ENCODE measurements around the gene FGF3. TPM values are rescaled to one million over a fixed set of nuclear protein-coding genes. Genes with fewer than 3 reads are reported as not detected.

FGF3 gene
- total and polyA plus RNA-seq, 10 donors = not detected

- no peak for DNase-seq
- no peaks in the 10 kb centered on the region for H3K36me3 ChIP-seq
- no peak overlapping the region for H3K4me3 ChIP-seq
- 77 to 86% (median 83%) methylated on average over 25 of the region's 25 CpGs for WGBS, 5 donors
- H3K27ac ChIP-seq = no peak overlapping the region
- no peaks in the 10 kb centered on the region for H3K9me3 ChIP-seq
- H3K27me3 ChIP-seq (replicated peaks in 1 of 7) = peaks cover 0 to 44% (median 0%) of the 10 kb centered on the region in 7 donors
- intact Hi-C loops (cut with DNase I; ENCODE audit: low total_unique reads) = no loop called here
- H3K4me1 ChIP-seq = no peaks in the 10 kb centered on the region
- TF ChIP-seq POLR2A (IDR thresholded peaks at IDR 0.05) (no peak), CTCF (IDR thresholded peaks at IDR 0.05 in 8 of 11, conservative IDR thresholded peaks at IDR 0.05 in 3 of 11) (no peak), POLR2AphosphoS5 (IDR thresholded peaks at IDR 0.05) (no peak)
Observed at GRCh38 chr11:69791276-69792180, 27.7 kb downstream of the FGF3 start.

- peaks cover 0 to 46% (median 0%) of the 10 kb centered on the region in 7 donors for H3K27me3 ChIP-seq (replicated peaks in 1 of 7)
Observed at GRCh38 chr11:69788956-69789355, 30.3 kb downstream of the FGF3 start.

GRCh38 chr11:69787906-69788305 lies 31.3 kb downstream of the FGF3 start:
- WGBS, 5 donors = 76 to 89% (median 82%) methylated on average over 4 to 10 of the region's 10 CpGs
- intact Hi-C loops (cut with DNase I; ENCODE audit: low total_unique reads) = no loop called here
- no peak for DNase-seq
- TF ChIP-seq CTCF (IDR thresholded peaks at IDR 0.05 in 8 of 11, conservative IDR thresholded peaks at IDR 0.05 in 3 of 11) (no peak), POLR2A (IDR thresholded peaks at IDR 0.05) (no peak), POLR2AphosphoS5 (IDR thresholded peaks at IDR 0.05) (no peak)
- no peaks in the 10 kb centered on the region for H3K4me1 ChIP-seq
- peaks cover 0 to 46% (median 0%) of the 10 kb centered on the region in 7 donors for H3K27me3 ChIP-seq (replicated peaks in 1 of 7)
- H3K27ac ChIP-seq = no peak overlapping the region
- H3K9me3 ChIP-seq = no peaks in the 10 kb centered on the region
- no peaks in the 10 kb centered on the region for H3K36me3 ChIP-seq
- no peak overlapping the region for H3K4me3 ChIP-seq

More at GRCh38 chr11:69788956-69789355, 30.3 kb downstream of the FGF3 start:
- H3K4me1 ChIP-seq = no peaks in the 10 kb centered on the region
- intact Hi-C loops (cut with DNase I; ENCODE audit: low total_unique reads) = no loop called here
- H3K9me3 ChIP-seq = no peaks in the 10 kb centered on the region
- H3K36me3 ChIP-seq = no peaks in the 10 kb centered on the region
- H3K27ac ChIP-seq = no peak overlapping the region
- no peak for TF ChIP-seq POLR2AphosphoS5 (IDR thresholded peaks at IDR 0.05)
- TF ChIP-seq CTCF (IDR thresholded peaks at IDR 0.05 in 8 of 11, conservative IDR thresholded peaks at IDR 0.05 in 3 of 11) = no peak
- TF ChIP-seq POLR2A (IDR thresholded peaks at IDR 0.05) = no peak
- WGBS, 5 donors = 83 to 89% (median 86%) methylated on average over 9 to 11 of the region's 11 CpGs
- no peak overlapping the region for H3K4me3 ChIP-seq
- DNase-seq = no peak

- H3K9me3 ChIP-seq = no peaks in the 10 kb centered on the region
- TF ChIP-seq CTCF (IDR thresholded peaks at IDR 0.05 in 8 of 11, conservative IDR thresholded peaks at IDR 0.05 in 3 of 11) (no peak), POLR2A (IDR thresholded peaks at IDR 0.05) (no peak), POLR2AphosphoS5 (IDR thresholded peaks at IDR 0.05) (no peak)
- no peak overlapping the region for H3K27ac ChIP-seq
- intact Hi-C loops (cut with DNase I; ENCODE audit: low total_unique reads) = no loop called here
- H3K4me3 ChIP-seq = no peak overlapping the region
- WGBS, 5 donors = 36 to 50% (median 47%) methylated on average over 4 of the region's 4 CpGs
- no peak for DNase-seq
- H3K4me1 ChIP-seq = no peaks in the 10 kb centered on the region
- H3K36me3 ChIP-seq = no peaks in the 10 kb centered on the region
- H3K27me3 ChIP-seq (replicated peaks in 1 of 7) = peaks cover 0 to 47% (median 0%) of the 10 kb centered on the region in 7 donors
Observed at GRCh38 chr11:69787457-69787856, 31.8 kb downstream of the FGF3 start.

Data from spleen (tissue), 11 donors.